CD4-positive, CD25-positive, alpha-beta regulatory T cell (primary cell): ENCODE results near the gene SYF2. TPM values are rescaled to one million over a fixed set of nuclear protein-coding genes. Genes with fewer than 3 reads are reported as not detected.
A peak's percentile ranks its signal among the peaks of the same experiment; 100 is the strongest.

Experiments
- ATAC-seq, 2 donors: fragments of 150-1000 bp; cut with Tn5 transposase; one replicate each; pipeline ENCODE4 v1.10.0; 2021; ENCODE audit warnings: low read depth in 2 of 2, moderate number of reproducible peaks in 2 of 2, moderate library complexity in 1 of 2
- DNase-seq, 3 donors: peaks; one replicate each; pipeline versions ENCODE4 v3.0.0 to v3.0.0-alpha.2; 2012 to 2022; ENCODE audit warnings: mixed read lengths in 1 of 3
- H3K27ac ChIP-seq: one replicate; pipeline ENCODE4 v1.7.0; 2013; ENCODE audit warnings: mild to moderate bottlenecking, low read length; ENCODE audit not compliant: insufficient read depth, poor library complexity, severe bottlenecking
- H3K27me3 ChIP-seq: one replicate; pipeline ENCODE4 v1.7.0; 2013; ENCODE audit warnings: low read length; ENCODE audit not compliant: control insufficient read depth, insufficient read depth
- H3K36me3 ChIP-seq: one replicate; pipeline ENCODE4 v1.7.0; 2013; ENCODE audit warnings: mild to moderate bottlenecking, low read length, moderate library complexity; ENCODE audit not compliant: control insufficient read depth, insufficient read depth
- H3K4me1 ChIP-seq: 2 replicates; pipeline ENCODE4 v1.7.0; 2013; ENCODE audit warnings: mild to moderate bottlenecking, low read length; ENCODE audit not compliant: insufficient read depth, control insufficient read depth, poor library complexity, severe bottlenecking
- H3K4me3 ChIP-seq: one replicate; pipeline ENCODE4 v1.7.0; 2013; ENCODE audit warnings: low read depth, mild to moderate bottlenecking, low read length, moderate library complexity
- H3K9me3 ChIP-seq, 2 experiments: 1 replicate in 1 of 2; 2 replicates in 1 of 2; pipeline ENCODE4 v1.7.0; 2013; ENCODE audit warnings: low read length in 2 of 2, mild to moderate bottlenecking in 1 of 2, moderate library complexity in 1 of 2; ENCODE audit not compliant: control insufficient read depth in 2 of 2
- H3K27ac Mint-ChIP-seq, 3 donors: one replicate each; pipeline ENCODE4 v1.8.0; 2020 to 2022; ENCODE audit warnings: mild to moderate bottlenecking in 3 of 3, mixed read lengths in 3 of 3, moderate library complexity in 2 of 3
- H3K27me3 Mint-ChIP-seq: one replicate; pipeline ENCODE4 v1.8.0; 2022; ENCODE audit warnings: mild to moderate bottlenecking, mixed read lengths
- H3K36me3 Mint-ChIP-seq: one replicate; pipeline ENCODE4 v1.8.0; 2020; ENCODE audit warnings: mixed read lengths
- H3K4me1 Mint-ChIP-seq, 4 donors: one replicate each; pipeline ENCODE4 v1.8.0; 2020 to 2022; ENCODE audit warnings: mixed read lengths in 4 of 4, mild to moderate bottlenecking in 1 of 4
- H3K4me3 Mint-ChIP-seq, 4 donors: one replicate each; pipeline ENCODE4 v1.8.0; 2020 to 2022; ENCODE audit warnings: mild to moderate bottlenecking in 4 of 4, mixed read lengths in 4 of 4, moderate library complexity in 3 of 4
- H3K9me3 Mint-ChIP-seq, 7 donors: one replicate each; pipeline ENCODE4 v1.8.0; 2020 to 2022; ENCODE audit warnings: mixed read lengths in 7 of 7, mild to moderate bottlenecking in 3 of 7, moderate library complexity in 2 of 7
- polyA plus RNA-seq, 4 donors: library from polyadenylated mRNA; unstranded; fragments of 300-500 nt; fragmentation: Illumina TruSeq; gene quantifications; one replicate each; pipeline ENCODE4 v1.2.3, GENCODE V29; 2021
- total RNA-seq: library from RNA; stranded (reverse); gene quantifications from one replicate; pipeline ENCODE4 v1.2.3, GENCODE V29; 2022

The SYF2 gene
- total and polyA plus RNA-seq, 5 donors from 2014 or later = 65.6 to 97.1 (median 76.5) TPM

GRCh38 chr1:25255706-25256577, 23.6 kb upstream of the SYF2 start:
- Mint-ChIP-seq H3K4me1 (peaks cover 12 to 32% (median 22%) of the 10 kb centered on the region in 4 donors), H3K27me3 (no peaks in the 10 kb centered on the region), H3K27ac (peak overlapping the region in 1 of 3 donors; percentile 56), H3K4me3 (peak overlapping the region in 1 of 4 donors; percentile 10), H3K36me3 (no peaks in the 10 kb centered on the region), H3K9me3 (no peaks in the 10 kb centered on the region)
- Histone ChIP-seq H3K27me3 (no peaks in the 10 kb centered on the region), H3K27ac (no peak overlapping the region), H3K9me3 (no peaks in the 10 kb centered on the region), H3K4me3 (no peak overlapping the region), H3K4me1 (peaks cover 7% of the 10 kb centered on the region), H3K36me3 (peaks cover 4% of the 10 kb centered on the region)
- ATAC-seq (no peak), DNase-seq (no peak)

- Histone ChIP-seq H3K27ac (no peak overlapping the region), H3K36me3 (peaks cover 4% of the 10 kb centered on the region), H3K4me3 (no peak overlapping the region), H3K9me3 (no peaks in the 10 kb centered on the region), H3K4me1 (no peaks in the 10 kb centered on the region), H3K27me3 (no peaks in the 10 kb centered on the region)
- Mint-ChIP-seq H3K36me3 (no peaks in the 10 kb centered on the region), H3K9me3 (no peaks in the 10 kb centered on the region), H3K27ac (peak overlapping the region in 1 of 3 donors; percentile 67), H3K4me3 (peak overlapping the region in 1 of 4 donors; percentile 34), H3K4me1 (peaks cover 11 to 14% (median 12%) of the 10 kb centered on the region in 4 donors), H3K27me3 (no peaks in the 10 kb centered on the region)
- ATAC-seq (no peak), DNase-seq (no peak)
Observed at GRCh38 chr1:25253911-25254310, 21.6 kb upstream of the SYF2 start.

- peak overlapping the region; percentile 86 to 100 (median 100) for H3K27ac Mint-ChIP-seq
- Histone ChIP-seq H3K36me3 (peaks cover 30% of the 10 kb centered on the region), H3K4me1 (peaks cover 39% of the 10 kb centered on the region), H3K9me3 (no peaks in the 10 kb centered on the region), H3K27ac (peak overlapping the region; percentile 99), H3K4me3 (peak overlapping the region; percentile 73), H3K27me3 (no peaks in the 10 kb centered on the region)
- peak overlapping the region; percentile 92 to 98 (median 98) for H3K4me3 Mint-ChIP-seq
- ATAC-seq = no peak
- H3K4me1 Mint-ChIP-seq = peaks cover 28 to 59% (median 43%) of the 10 kb centered on the region in 4 donors
- peaks cover 6% of the 10 kb centered on the region for H3K27me3 Mint-ChIP-seq
- H3K36me3 Mint-ChIP-seq = peaks cover 31% of the 10 kb centered on the region
- no peak for DNase-seq
- no peaks in the 10 kb centered on the region for H3K9me3 Mint-ChIP-seq
Observed at GRCh38 chr1:25247829-25248754, 15.8 kb upstream of the SYF2 start.

GRCh38 chr1:25247024-25247828, 14.9 kb upstream of the SYF2 start, which contains the start of gene RSRP1:
Gene RSRP1, minus strand, starts transcription at chr1:25247454. Its CDS starts 491 bp downstream, at chr1:25246963.
- ATAC-seq (peak; percentile 80 to 87), DNase-seq (peak; percentile 99 to 100 (median 99))
- no peaks in the 10 kb centered on the region for H3K27me3 ChIP-seq
- H3K36me3 ChIP-seq = peaks cover 38% of the 10 kb centered on the region
- H3K27ac ChIP-seq = peak within 1 kb of the TSS; percentile 99
- peak within 1 kb of the TSS; percentile 94 for H3K4me3 ChIP-seq
- Mint-ChIP-seq H3K4me1 (peaks cover 27 to 62% (median 49%) of the 10 kb centered on the region in 4 donors), H3K27me3 (peaks cover 6% of the 10 kb centered on the region), H3K4me3 (peak within 1 kb of the TSS; percentile 92 to 98 (median 98)), H3K27ac (peak within 1 kb of the TSS; percentile 99 to 100 (median 100)), H3K36me3 (peaks cover 39% of the 10 kb centered on the region), H3K9me3 (no peaks in the 10 kb centered on the region)
- no peaks in the 10 kb centered on the region for H3K9me3 ChIP-seq
- H3K4me1 ChIP-seq = peaks cover 48% of the 10 kb centered on the region

- H3K27me3 Mint-ChIP-seq = peaks cover 6% of the 10 kb centered on the region
- H3K36me3 Mint-ChIP-seq = peaks cover 40% of the 10 kb centered on the region
- ATAC-seq = no peak
- Histone ChIP-seq H3K27me3 (no peaks in the 10 kb centered on the region), H3K9me3 (no peaks in the 10 kb centered on the region), H3K4me1 (peaks cover 52% of the 10 kb centered on the region), H3K4me3 (peak overlapping the region; percentile 94), H3K27ac (peak overlapping the region; percentile 99), H3K36me3 (peaks cover 41% of the 10 kb centered on the region)
- no peaks in the 10 kb centered on the region for H3K9me3 Mint-ChIP-seq
- peak overlapping the region; percentile 99 to 100 (median 100) for H3K27ac Mint-ChIP-seq
- peak overlapping the region; percentile 92 to 98 (median 98) for H3K4me3 Mint-ChIP-seq
- peaks cover 27 to 58% (median 52%) of the 10 kb centered on the region in 4 donors for H3K4me1 Mint-ChIP-seq
- peak in 1 of 3 donors; percentile 50 for DNase-seq
Observed at GRCh38 chr1:25246600-25247023, 14.3 kb upstream of the SYF2 start.

GRCh38 chr1:25245809-25246599, 13.7 kb upstream of the SYF2 start:
- Histone ChIP-seq H3K27me3 (no peaks in the 10 kb centered on the region), H3K9me3 (no peaks in the 10 kb centered on the region), H3K27ac (peak overlapping the region; percentile 99), H3K4me1 (peaks cover 56% of the 10 kb centered on the region), H3K4me3 (peak overlapping the region; percentile 94), H3K36me3 (peaks cover 41% of the 10 kb centered on the region)
- Mint-ChIP-seq H3K27ac (peak overlapping the region; percentile 99 to 100 (median 100)), H3K4me1 (peaks cover 27 to 63% (median 52%) of the 10 kb centered on the region in 4 donors), H3K27me3 (peaks cover 6% of the 10 kb centered on the region), H3K36me3 (peaks cover 40% of the 10 kb centered on the region), H3K9me3 (no peaks in the 10 kb centered on the region), H3K4me3 (peak overlapping the region; percentile 92 to 98 (median 98))
- DNase-seq = peak in 2 of 3 donors; percentile 8 to 40
- no peak for ATAC-seq
